K562 treated with DMSO at 1 percent for 48 hours (cell line): ENCODE results near the gene LENG1. TPM values are rescaled to one million over a fixed set of nuclear protein-coding genes. Genes with fewer than 3 reads are reported as not detected.

Experiments used
- total RNA-seq: library from RNA; unstranded; fragments of 300-600 nt; gene quantifications from 2 replicates; pipeline ENCODE4 v1.2.3, GENCODE V29; 2022; ENCODE audit warnings: low replicate concordance; ENCODE audit errors: extremely low read depth

Gene LENG1
- total RNA-seq: not detected in 2 replicates

DNA sequence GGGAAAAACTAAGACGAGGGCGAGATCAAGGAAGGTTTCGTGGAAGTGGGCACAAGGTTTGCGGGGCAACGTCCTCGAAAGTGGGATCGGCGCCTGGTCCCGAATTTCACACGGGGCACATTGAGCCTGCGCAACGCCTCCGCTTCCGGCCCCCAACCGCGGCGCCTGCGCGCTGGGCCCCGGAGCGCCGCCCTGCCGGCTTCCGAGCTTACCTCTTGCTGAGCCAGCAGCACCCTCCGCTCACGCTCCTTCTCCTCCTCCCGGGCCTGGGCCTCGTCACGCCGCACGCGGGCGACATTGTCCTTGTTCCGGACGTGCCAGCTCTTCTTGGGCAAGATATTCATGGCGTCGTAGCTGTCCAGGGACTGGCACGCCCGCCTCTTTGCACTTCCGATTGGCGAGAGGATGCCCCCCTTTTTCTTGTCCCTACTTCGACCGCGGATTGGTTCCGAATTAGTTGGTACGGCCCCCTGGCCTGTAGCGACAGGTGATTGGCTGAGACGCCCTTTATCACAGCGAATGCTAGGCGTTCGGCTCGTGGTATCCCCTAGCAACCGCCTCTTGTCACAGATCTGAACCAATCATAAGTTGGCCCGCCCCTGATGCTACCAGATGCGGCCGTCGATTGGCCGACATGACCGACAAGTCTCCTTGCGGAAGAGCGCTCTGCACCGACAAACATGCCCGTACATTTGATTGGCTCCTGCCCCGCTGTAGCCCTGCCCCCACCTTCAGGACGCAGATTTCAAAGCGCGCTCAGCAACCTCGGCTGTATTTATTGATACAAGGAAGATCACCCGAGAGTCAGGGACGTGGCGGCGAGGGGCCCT lies at the start of gene LENG1:
Gene LENG1, minus strand, starts transcription at position 370 of the 830 bp plus-strand sequence. Its CDS starts 26 bp downstream, at position 344.

DNA sequence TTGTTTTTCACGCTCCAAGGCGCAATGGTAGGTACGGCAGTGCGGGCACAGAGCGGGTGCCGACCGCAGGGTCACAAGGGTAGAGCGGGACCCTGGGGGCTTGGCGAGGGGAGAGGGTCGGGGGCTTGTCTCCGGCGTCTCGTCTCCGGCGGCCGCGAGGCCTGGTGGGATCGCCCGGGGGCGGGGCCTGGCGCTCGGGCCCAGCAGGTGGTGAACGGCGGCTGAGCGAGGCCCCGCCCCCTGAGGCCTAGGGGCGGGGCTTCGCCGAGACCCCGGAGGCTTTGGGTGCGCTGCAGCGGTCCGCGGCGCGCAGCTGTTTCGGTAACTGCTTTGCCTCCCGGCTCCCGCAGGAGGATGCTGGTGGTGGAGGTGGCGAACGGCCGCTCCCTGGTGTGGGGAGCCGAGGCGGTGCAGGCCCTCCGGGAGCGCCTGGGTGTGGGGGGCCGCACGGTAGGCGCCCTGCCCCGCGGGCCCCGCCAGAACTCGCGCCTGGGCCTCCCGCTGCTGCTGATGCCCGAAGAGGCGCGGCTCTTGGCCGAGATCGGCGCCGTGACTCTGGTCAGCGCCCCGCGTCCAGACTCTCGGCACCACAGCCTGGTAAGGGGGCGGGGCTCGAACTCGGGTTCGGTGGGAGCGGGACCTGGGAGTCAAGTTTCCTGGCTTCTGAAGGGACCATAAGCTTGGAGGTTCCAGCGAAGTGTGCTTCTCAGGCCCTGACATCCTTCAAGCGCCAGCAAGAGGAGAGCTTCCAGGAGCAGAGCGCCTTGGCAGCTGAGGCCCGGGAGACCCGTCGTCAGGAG lies 31.7 kb upstream of the LENG1 start, which contains the start of gene TSEN34:
Gene TSEN34, plus strand, starts transcription at position 298 of the 800 bp plus-strand sequence. Its CDS starts 57 bp downstream, at position 355.

DNA sequence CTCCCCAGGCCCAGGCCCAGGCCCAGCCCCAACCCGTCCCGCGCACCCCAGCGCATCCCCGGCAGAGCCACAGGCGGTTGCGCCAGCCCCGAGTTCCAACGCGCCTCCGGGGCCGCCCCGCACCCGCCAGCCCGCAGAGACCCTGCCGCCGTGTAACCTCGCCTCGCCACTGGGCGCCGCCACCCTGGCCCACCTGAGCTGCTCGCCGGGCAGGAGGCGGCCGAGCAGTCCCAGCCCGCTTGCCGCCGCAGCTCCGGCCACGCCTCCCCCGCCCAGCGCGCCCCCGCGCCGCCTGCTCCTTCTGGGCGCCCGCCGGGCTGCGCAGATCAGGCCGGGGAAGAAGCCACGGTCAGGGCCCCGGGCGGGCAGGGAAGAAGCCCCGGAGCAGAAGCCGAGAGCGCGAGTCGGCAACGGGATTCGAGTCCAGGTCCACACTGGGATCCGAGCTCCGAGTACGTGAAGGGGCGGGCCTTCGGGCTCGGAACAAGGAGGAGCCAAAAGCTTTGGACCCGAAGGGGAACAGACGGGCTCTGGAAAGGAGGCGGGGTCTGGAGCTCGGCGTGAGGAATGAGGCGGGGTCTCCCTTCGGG lies 29.7 kb upstream of the LENG1 start, which contains the start of gene MBOAT7:
Gene MBOAT7, minus strand, starts transcription at position 436 of the 590 bp plus-strand sequence. CDS start 1,072 bp downstream, outside the sequence.

DNA sequence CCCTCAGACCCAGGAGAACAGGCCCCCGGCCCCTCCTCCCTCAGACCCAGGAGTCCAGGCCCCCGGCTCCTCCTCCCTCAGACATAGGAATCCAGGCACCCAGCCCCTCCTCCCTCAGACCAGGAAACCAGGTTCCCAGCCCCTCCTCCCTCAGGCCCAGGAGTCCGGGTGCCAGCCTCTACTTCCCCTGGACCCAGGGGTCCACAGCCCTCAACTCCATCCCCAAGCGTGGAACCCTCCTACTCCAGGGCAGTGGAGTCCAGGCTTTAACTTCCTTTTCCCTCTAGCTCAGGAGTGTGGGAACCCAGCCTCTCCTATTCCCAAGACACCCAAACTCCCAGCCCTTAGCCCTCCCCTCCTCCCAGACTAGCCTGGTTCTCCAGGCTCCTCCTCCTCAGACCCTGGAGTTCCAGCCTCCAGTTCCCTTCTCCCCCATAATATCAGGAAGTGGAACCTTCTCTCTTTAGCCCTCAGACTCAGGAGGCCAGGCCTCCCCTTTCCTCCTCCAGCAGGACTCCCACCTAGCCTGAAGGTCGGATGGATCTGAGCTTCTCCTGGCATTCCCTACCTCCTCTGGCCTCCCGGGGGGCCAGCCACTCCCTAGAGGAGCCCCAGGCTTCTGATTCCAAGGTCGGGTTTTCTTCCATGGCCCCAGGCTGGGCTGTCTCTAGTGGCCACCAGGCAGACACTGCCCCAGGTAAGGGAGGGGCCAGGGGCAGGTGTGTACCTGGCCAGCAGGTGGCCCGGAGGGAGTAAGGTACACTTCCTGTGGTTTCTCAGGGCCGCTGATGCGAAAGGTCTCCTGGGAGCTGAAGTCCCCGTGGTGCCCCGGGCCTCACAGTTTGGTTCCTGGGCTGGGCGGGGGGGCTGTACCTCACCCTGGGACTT lies 13.2 kb upstream of the LENG1 start, which contains the start of gene TMC4:
Gene TMC4, minus strand, starts transcription at position 690 of the 888 bp plus-strand sequence. Its CDS starts 43 bp downstream, at position 647.

GRCh38 chr19:54137699-54138488 lies 21.6 kb downstream of the LENG1 start, which contains the start of gene CNOT3:
TSS of gene CNOT3 (plus strand) at chr19:54137762. CDS start at chr19:54142979, 5,217 bp downstream.

GRCh38 chr19:54115109-54116063 lies 44.1 kb downstream of the LENG1 start, which contains the start of the genes PRPF31 and TFPT:
TSS of gene PRPF31 (plus strand) at chr19:54115754. CDS start at chr19:54118279, 2,525 bp downstream.
TSS of gene TFPT (minus strand) at chr19:54115657. CDS start at chr19:54115269, 388 bp downstream.

Other genes starting within 250 kb of the LENG1 start
- gene CACNG8, start 196.8 kb downstream of the LENG1 start, total RNA-seq: not detected in 2 replicates
- gene CACNG6, start 168.1 kb downstream of the LENG1 start, total RNA-seq: not detected in 2 replicates
- not detected in 2 replicates for gene VSTM1, start 95.8 kb downstream of the LENG1 start, total RNA-seq
- not detected in 2 replicates for gene TARM1, start 78.4 kb downstream of the LENG1 start, total RNA-seq
- not detected in 2 replicates for gene OSCAR, start 58.9 kb downstream of the LENG1 start, total RNA-seq
- not detected in 2 replicates for gene NDUFA3, start 56.9 kb downstream of the LENG1 start, total RNA-seq
- gene TFPT, start 44.1 kb downstream of the LENG1 start, total RNA-seq: not detected in 2 replicates
- not detected in 2 replicates for gene PRPF31, start 44.0 kb downstream of the LENG1 start, total RNA-seq
- gene CNOT3, start 22.0 kb downstream of the LENG1 start, total RNA-seq: not detected in 2 replicates
- gene TMC4, start 13.4 kb upstream of the LENG1 start, total RNA-seq: not detected in 2 replicates
- gene MBOAT7, start 29.9 kb upstream of the LENG1 start, total RNA-seq: 670 TPM in 1 of 2 replicates, not detected in the other
- not detected in 2 replicates for gene TSEN34, start 31.6 kb upstream of the LENG1 start, total RNA-seq
- gene RPS9, start 41.1 kb upstream of the LENG1 start, total RNA-seq: 5,955 TPM in 1 of 2 replicates, not detected in the other
- gene LILRB3, start 63.3 kb upstream of the LENG1 start, total RNA-seq: not detected in 2 replicates
- not detected in 2 replicates for gene LILRA6, start 83.1 kb upstream of the LENG1 start, total RNA-seq
- gene LILRB5, start 97.6 kb upstream of the LENG1 start, total RNA-seq: not detected in 2 replicates
- gene LILRB2, start 121.4 kb upstream of the LENG1 start, total RNA-seq: not detected in 2 replicates
- gene LILRA5, start 153.4 kb upstream of the LENG1 start, total RNA-seq: not detected in 2 replicates
- not detected in 2 replicates for gene LILRA4, start 179.4 kb upstream of the LENG1 start, total RNA-seq
- gene LAIR1, start 205.2 kb upstream of the LENG1 start, total RNA-seq: not detected in 2 replicates